HPDE6-E6E7 (cell line): ENCODE data around the gene IDE.
"Not testable (repeated sequence)": the region's sequence is repeated elsewhere in the genome, so short reads cannot be mapped to it uniquely, and the experiment has no call there.

Source experiments
- DNase-seq: peaks from one replicate; pipeline ENCODE4 v3.0.0; 2011; ENCODE audit warnings: missing footprints; ENCODE audit errors: extremely low spot score

The IDE gene

GRCh38 chr10:92419740-92420545 lies 153.9 kb downstream of the IDE start:
- no peak for DNase-seq

GRCh38 chr10:92418891-92419290 lies 155.0 kb downstream of the IDE start:
- no peak for DNase-seq

- no peak for DNase-seq
Observed at GRCh38 chr10:92418221-92418620, 155.7 kb downstream of the IDE start.

GRCh38 chr10:92413519-92413918 lies 160.4 kb downstream of the IDE start:
- no peak for DNase-seq

- no peak for DNase-seq
Observed at GRCh38 chr10:92413011-92413410, 160.9 kb downstream of the IDE start.

GRCh38 chr10:92411406-92411805 lies 162.5 kb downstream of the IDE start:
- DNase-seq, result no peak

GRCh38 chr10:92410501-92410900 lies 163.4 kb downstream of the IDE start:
- no peak for DNase-seq

GRCh38 chr10:92408017-92408361 lies 165.9 kb downstream of the IDE start:
- no peak for DNase-seq

GRCh38 chr10:92407305-92408016 lies 166.4 kb downstream of the IDE start:
- DNase-seq, result no peak

- DNase-seq, result no peak
Observed at GRCh38 chr10:92405419-92405924, 168.4 kb downstream of the IDE start.

- no peak for DNase-seq
Observed at GRCh38 chr10:92404612-92405418, 169.1 kb downstream of the IDE start.

GRCh38 chr10:92402234-92402633 lies 171.7 kb downstream of the IDE start:
- DNase-seq, result not testable (repeated sequence)
